Osteocyte (in vitro differentiated cells): ENCODE results near the gene NPR3. TPM values are rescaled to one million over a fixed set of nuclear protein-coding genes. Genes with fewer than 3 reads are reported as not detected.

Experiments used
- DNase-seq: peaks from one replicate; pipeline ENCODE4 v3.0.0; 2021; ENCODE audit warnings: mixed read lengths; ENCODE audit not compliant: unreplicated experiment; ENCODE audit errors: extremely low spot score
- H3K27ac Mint-ChIP-seq: one replicate; pipeline ENCODE4 v1.8.0; 2021; ENCODE audit warnings: mild to moderate bottlenecking, mixed read lengths; ENCODE audit not compliant: unreplicated experiment
- H3K27me3 Mint-ChIP-seq: one replicate; pipeline ENCODE4 v1.8.0; 2021; ENCODE audit warnings: mixed read lengths; ENCODE audit not compliant: unreplicated experiment
- H3K36me3 Mint-ChIP-seq: one replicate; pipeline ENCODE4 v1.8.0; 2021; ENCODE audit warnings: mixed read lengths; ENCODE audit not compliant: unreplicated experiment
- H3K4me1 Mint-ChIP-seq: one replicate; pipeline ENCODE4 v1.8.0; 2021; ENCODE audit warnings: mixed read lengths; ENCODE audit not compliant: unreplicated experiment
- H3K4me3 Mint-ChIP-seq: one replicate; pipeline ENCODE4 v1.8.0; 2021; ENCODE audit warnings: mild to moderate bottlenecking, moderate library complexity, mixed read lengths; ENCODE audit not compliant: unreplicated experiment
- H3K9me3 Mint-ChIP-seq: one replicate; pipeline ENCODE4 v1.8.0; 2021; ENCODE audit warnings: mixed read lengths; ENCODE audit not compliant: unreplicated experiment
- total RNA-seq: library from RNA; stranded (reverse); gene quantifications from 2 replicates; pipeline ENCODE4 v1.2.1, GENCODE V29; 2021
- TF ChIP-seq, protein P1 (sequence below): fragments of 200-600 bp; sonication (generic); IDR thresholded peaks from 2 replicates; pipeline ENCODE4 v1.5.0; 2021; ENCODE audit warnings: antibody characterized with exemption, mild to moderate bottlenecking, moderate library complexity

NPR3 gene
- total RNA-seq, 1 donor from 2014 or later, result 97.4 TPM

DNA sequence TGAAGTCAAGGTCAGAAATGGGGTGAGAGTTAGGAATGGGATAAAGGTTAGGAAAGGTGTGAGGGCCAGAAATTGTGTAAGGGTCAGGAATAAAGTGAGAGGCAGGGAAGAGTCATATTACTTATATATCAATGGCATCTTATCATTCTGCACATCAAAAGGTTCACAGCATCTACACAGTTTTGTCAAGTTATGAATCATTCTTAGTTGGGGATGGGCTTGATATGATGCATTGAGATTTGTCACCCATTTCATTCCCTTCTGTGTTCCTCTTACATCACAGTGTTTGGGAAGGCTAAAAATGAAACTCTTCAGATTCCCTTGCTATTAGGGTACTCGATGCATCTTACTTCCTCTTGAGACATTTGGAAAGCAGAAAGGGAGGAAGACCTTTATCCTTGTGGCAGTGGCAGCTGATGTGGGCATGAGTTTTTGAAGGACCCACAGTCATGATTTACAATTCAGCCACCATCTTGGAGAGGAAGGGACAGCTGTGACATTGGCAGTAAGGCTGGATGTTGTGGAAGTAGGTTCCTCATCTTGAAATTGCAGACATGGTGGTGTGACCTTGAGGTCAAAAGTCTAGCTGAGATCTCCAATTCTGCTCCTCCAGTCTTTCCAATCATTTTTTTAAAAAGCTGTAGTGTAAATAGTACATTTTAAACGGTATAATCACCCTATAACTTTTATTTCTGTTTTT lies 24.2 kb upstream of the NPR3 start:
- TF ChIP-seq, protein P1, sequence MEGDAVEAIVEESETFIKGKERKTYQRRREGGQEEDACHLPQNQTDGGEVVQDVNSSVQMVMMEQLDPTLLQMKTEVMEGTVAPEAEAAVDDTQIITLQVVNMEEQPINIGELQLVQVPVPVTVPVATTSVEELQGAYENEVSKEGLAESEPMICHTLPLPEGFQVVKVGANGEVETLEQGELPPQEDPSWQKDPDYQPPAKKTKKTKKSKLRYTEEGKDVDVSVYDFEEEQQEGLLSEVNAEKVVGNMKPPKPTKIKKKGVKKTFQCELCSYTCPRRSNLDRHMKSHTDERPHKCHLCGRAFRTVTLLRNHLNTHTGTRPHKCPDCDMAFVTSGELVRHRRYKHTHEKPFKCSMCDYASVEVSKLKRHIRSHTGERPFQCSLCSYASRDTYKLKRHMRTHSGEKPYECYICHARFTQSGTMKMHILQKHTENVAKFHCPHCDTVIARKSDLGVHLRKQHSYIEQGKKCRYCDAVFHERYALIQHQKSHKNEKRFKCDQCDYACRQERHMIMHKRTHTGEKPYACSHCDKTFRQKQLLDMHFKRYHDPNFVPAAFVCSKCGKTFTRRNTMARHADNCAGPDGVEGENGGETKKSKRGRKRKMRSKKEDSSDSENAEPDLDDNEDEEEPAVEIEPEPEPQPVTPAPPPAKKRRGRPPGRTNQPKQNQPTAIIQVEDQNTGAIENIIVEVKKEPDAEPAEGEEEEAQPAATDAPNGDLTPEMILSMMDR, result no peak
- DNase-seq, result no peak
- Mint-ChIP-seq H3K27ac (no peak overlapping the region), H3K4me3 (no peak overlapping the region), H3K9me3 (peaks cover 23% of the 10 kb centered on the region), H3K4me1 (peaks cover 37% of the 10 kb centered on the region), H3K36me3 (no peaks in the 10 kb centered on the region), H3K27me3 (no peaks in the 10 kb centered on the region)

DNA sequence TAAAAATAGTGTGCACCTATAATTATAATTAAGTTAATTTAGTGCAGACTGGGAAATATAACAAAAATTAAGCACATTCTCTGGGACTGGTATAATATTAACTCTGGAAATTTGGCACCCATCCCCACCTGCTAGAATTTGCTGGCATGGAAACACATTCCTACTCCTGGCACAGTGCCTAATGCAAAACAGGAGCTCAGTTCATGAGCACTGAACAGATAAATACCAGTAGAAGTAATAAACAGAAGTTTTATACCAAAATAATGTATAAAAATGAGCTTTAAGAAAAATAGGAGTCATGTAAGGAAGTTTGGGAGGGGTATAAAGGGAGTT lies 23.7 kb upstream of the NPR3 start:
- Mint-ChIP-seq H3K27ac (peak overlapping the region; percentile 43), H3K36me3 (no peaks in the 10 kb centered on the region), H3K4me3 (no peak overlapping the region), H3K4me1 (peaks cover 42% of the 10 kb centered on the region), H3K9me3 (peaks cover 23% of the 10 kb centered on the region), H3K27me3 (no peaks in the 10 kb centered on the region)
- no peak for DNase-seq
- TF ChIP-seq, protein P1, result no peak

DNA sequence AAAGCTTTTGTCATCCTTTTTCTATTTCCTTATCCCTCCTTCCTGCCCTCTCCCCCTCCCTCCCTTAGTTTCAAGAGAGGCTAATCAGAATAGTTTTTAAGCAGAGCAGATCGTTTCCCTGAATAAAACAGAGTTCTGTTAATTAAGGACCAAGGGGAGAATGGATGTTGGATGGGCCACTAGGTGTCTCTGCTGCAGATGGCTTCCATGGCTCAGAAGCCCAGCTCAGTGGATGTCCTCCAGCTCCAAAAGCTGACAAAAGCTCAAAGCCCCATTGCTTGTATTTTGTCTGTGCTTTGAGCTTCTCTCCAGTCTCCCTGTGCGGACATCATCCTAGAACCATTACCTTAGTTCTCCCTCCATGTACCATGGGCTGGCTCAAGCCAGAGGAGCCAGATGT lies 21.0 kb upstream of the NPR3 start:
- peaks cover 1% of the 10 kb centered on the region for H3K9me3 Mint-ChIP-seq
- H3K4me3 Mint-ChIP-seq, result no peak overlapping the region
- no peaks in the 10 kb centered on the region for H3K27me3 Mint-ChIP-seq
- no peak for DNase-seq
- no peaks in the 10 kb centered on the region for H3K36me3 Mint-ChIP-seq
- peaks cover 57% of the 10 kb centered on the region for H3K4me1 Mint-ChIP-seq
- TF ChIP-seq, protein P1, result peak; percentile 7
- H3K27ac Mint-ChIP-seq, result peak overlapping the region; percentile 29

DNA sequence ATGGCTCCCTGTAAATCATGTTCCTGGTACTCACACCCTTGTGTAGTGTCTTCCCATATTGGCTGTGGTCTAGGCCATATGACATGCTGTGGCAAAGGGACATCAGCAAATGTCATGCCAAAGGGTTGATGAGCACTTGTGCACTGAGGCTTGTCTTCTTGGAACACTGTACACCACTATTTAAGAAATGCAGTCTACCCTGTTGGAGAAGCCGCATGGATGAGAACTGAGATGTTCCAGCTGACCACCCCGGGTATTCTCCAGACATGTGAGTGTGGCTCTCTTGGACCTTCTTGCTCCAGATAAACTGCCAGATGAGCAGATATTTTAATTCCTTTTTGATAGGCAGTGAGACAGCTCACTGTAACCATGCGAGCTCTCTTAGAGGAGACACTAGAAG lies 20.5 kb upstream of the NPR3 start:
- DNase-seq, result no peak
- TF ChIP-seq, protein P1, result no peak
- peak overlapping the region; percentile 86 for H3K27ac Mint-ChIP-seq
- no peak overlapping the region for H3K4me3 Mint-ChIP-seq
- peaks cover 1% of the 10 kb centered on the region for H3K9me3 Mint-ChIP-seq
- no peaks in the 10 kb centered on the region for H3K27me3 Mint-ChIP-seq
- no peaks in the 10 kb centered on the region for H3K36me3 Mint-ChIP-seq
- peaks cover 57% of the 10 kb centered on the region for H3K4me1 Mint-ChIP-seq

DNA sequence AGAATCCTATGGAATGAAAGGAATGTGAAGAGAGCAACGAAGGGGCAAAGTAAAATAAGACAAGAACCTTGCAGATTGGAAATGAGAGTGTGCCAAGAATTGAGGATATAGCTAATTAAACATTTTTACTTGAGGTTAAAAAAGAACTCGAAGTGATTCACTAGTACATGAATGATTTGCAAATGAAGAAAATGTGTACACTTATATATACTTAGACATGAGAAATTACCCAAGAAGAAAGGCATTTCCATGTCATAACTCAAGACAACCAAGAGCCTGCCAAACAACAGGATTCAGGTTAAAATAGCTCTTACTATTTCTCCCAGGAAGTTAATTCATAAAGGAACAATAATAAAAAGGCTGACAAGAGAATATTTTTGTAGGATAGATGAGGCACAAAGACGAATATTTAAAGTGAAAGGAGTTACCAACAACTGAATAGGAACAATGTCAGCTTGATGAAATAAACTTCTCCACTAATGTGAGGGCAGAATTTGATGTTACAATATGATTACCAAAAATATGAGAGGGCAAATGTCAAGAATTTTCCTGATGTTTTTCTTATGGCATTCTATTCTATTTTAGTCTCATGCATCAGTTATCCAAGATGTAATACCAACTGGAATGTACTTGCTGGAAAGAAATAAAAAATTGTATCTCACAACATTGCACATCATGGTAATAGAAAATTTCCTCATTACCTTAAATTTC lies 18.9 kb upstream of the NPR3 start:
- no peak for DNase-seq
- TF ChIP-seq, protein P1, result no peak
- H3K4me1 Mint-ChIP-seq, result peaks cover 50% of the 10 kb centered on the region
- peak overlapping the region; percentile 86 for H3K27ac Mint-ChIP-seq
- no peaks in the 10 kb centered on the region for H3K27me3 Mint-ChIP-seq
- peak overlapping the region; percentile 31 for H3K4me3 Mint-ChIP-seq
- peaks cover 6% of the 10 kb centered on the region for H3K36me3 Mint-ChIP-seq
- peaks cover 15% of the 10 kb centered on the region for H3K9me3 Mint-ChIP-seq
